C4-2B (cell line): ENCODE measurements around the gene GLRX.
A peak's percentile ranks its signal among the peaks of the same experiment; 100 is the strongest.

Source experiments
- CTCF ChIP-seq: fragments of 450-650 bp; conservative IDR thresholded peaks from 2 replicates; pipeline ENCODE4 v1.5.1; 2017; ENCODE audit warnings: mild to moderate bottlenecking
- ZFX ChIP-seq: fragments of 450-650 bp; IDR thresholded peaks from 2 replicates; pipeline ENCODE4 v1.6.1; 2017

- TF ChIP-seq CTCF (peak; percentile 55), ZFX (no peak)
Observed at GRCh38 chr5:95842854-95843544, 20.5 kb upstream of the GLRX start.
